PFSK-1 (cell line): ENCODE results near the gene HOTAIR.

Source experiments
- FOXP2 ChIP-seq: optimal IDR thresholded peaks from 2 replicates; pipeline ENCODE3; 2011; ENCODE audit warnings: borderline replicate concordance, control low read depth, inconsistent platforms; ENCODE audit not compliant: insufficient read depth; ENCODE audit errors: extremely low read length, extremely low read depth
- POLR2AphosphoS5 ChIP-seq: IDR thresholded peaks from 2 replicates; pipeline ENCODE4 v1.6.1; 2012; ENCODE audit warnings: low read depth, mild to moderate bottlenecking, control low read depth, low read length, moderate library complexity
- SIN3A ChIP-seq: IDR thresholded peaks from 2 replicates; pipeline ENCODE4 v1.6.1; 2012; ENCODE audit warnings: mild to moderate bottlenecking, low read length, moderate library complexity, borderline replicate concordance; ENCODE audit not compliant: insufficient read depth
- TAF1 ChIP-seq: IDR thresholded peaks from 2 replicates; pipeline ENCODE4 v1.6.1; 2012; ENCODE audit warnings: low read length, control low read depth, borderline replicate concordance; ENCODE audit not compliant: insufficient read depth
- TF ChIP-seq, protein P1 (sequence below), 2 experiments: IDR thresholded peaks; 2 replicates each; pipeline versions ENCODE4 v1.6.1 to v1.8.0; 2011 to 2012; ENCODE audit warnings: low read depth in 2 of 2, low read length in 2 of 2, control low read depth in 1 of 2, inconsistent platforms in 1 of 2, mild to moderate bottlenecking in 1 of 2, moderate library complexity in 1 of 2; ENCODE audit not compliant: insufficient read depth in 1 of 2

The HOTAIR gene

DNA sequence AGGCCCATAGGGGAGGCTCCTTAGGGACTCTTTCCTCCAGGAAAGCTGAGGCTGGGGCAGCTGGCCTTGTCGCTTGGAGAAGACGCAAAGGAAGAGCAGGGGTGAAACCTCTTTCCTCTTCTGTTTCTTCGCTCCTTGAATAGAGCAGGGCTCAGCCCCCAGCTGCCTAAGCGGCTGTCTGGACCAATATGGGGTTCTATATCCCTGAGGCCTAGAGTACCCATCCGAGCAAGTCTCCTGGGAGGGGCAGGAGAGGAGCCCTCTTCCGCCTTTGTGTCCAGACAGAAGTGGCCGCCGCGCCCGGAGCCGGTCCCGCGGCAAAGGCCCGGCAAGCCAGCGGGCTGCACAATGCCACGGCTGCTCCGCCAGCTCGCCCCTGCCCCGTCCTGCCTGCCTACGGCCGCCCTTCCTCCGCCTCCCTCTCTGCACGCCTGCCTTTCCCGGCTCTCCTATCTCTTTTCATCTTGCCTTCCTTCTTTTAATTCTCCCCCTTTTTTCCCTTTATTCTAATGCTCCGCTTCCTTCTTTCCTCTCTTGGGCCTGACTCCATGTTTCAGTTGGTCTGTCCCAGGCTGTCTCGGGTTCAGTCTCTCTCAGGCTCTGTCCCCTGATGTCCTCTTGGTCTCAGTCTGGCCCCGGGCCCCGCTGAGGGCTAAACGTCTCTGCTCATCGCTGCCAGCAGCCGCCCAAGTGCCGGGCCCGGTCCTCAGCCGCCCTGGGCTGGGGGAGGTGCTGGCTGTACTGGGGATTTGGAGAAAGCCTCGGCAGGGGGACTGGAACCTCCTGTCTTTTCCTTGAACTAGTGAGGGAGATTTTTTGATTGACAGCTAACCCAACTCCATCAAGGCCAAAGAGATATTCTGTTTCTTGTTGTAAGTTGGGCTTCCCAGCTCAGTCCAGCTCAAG lies 22.7 kb upstream of the HOTAIR start:
- TF ChIP-seq TAF1 (no peak), SIN3A (no peak), POLR2AphosphoS5 (no peak), FOXP2 (no peak)
- TF ChIP-seq, protein P1, sequence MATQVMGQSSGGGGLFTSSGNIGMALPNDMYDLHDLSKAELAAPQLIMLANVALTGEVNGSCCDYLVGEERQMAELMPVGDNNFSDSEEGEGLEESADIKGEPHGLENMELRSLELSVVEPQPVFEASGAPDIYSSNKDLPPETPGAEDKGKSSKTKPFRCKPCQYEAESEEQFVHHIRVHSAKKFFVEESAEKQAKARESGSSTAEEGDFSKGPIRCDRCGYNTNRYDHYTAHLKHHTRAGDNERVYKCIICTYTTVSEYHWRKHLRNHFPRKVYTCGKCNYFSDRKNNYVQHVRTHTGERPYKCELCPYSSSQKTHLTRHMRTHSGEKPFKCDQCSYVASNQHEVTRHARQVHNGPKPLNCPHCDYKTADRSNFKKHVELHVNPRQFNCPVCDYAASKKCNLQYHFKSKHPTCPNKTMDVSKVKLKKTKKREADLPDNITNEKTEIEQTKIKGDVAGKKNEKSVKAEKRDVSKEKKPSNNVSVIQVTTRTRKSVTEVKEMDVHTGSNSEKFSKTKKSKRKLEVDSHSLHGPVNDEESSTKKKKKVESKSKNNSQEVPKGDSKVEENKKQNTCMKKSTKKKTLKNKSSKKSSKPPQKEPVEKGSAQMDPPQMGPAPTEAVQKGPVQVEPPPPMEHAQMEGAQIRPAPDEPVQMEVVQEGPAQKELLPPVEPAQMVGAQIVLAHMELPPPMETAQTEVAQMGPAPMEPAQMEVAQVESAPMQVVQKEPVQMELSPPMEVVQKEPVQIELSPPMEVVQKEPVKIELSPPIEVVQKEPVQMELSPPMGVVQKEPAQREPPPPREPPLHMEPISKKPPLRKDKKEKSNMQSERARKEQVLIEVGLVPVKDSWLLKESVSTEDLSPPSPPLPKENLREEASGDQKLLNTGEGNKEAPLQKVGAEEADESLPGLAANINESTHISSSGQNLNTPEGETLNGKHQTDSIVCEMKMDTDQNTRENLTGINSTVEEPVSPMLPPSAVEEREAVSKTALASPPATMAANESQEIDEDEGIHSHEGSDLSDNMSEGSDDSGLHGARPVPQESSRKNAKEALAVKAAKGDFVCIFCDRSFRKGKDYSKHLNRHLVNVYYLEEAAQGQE (IDR thresholded peaks at IDR 0.05; ENCODE audit: insufficient read depth in 1 of 2, low read depth in 2 of 2, low read length in 2 of 2): no peak

DNA sequence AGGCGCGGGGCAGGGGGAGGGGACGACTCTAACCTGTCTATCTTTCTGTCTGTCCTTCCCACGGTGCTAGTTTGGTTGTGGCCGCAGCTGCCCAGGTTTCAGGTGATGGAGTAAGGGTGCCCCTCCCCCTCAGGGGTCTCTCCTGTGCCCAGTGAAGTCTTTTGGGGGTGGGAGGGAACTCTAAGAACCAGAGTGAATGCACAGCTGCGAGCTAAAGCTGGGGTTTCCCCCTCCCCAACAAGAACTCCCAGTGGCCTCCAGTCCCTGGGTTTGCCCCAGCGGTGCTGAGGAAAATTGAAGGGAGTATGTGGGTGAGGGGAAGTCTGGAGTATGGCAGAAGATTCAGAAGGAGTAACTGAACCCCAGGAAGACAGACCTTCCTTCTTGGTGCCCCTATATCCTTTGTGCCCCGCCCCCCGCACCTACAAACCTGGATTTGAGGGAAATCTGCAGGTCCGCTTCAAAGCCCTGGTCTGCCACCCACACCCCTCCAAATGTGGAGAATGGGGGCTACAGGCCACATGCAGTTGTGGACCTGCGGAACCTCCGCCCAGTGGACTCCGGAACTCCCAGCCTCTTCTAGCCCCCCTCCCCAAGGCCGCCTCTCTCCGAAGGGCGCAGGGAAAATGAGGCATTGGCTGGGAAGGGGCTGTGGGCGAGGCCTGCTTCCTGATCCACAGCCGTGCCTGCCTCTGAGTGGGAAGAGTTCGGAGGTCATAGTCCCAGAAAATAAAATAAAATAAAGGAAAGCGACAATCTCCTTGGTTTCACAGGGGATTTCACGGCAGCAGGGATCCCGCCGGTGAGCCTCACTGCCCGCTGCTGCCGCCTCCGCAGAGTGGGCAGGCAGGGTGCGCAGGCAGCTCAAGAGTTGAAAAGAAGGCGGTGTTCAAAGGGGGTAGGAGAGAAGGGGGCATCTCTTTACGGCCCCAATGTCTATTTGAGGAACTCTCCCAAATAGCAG lies 21.8 kb upstream of the HOTAIR start:
- TF ChIP-seq POLR2AphosphoS5 (no peak), FOXP2 (no peak), SIN3A (no peak), TAF1 (no peak)
- TF ChIP-seq, protein P1 (IDR thresholded peaks at IDR 0.05; ENCODE audit: insufficient read depth in 1 of 2, low read depth in 2 of 2, low read length in 2 of 2): no peak

DNA sequence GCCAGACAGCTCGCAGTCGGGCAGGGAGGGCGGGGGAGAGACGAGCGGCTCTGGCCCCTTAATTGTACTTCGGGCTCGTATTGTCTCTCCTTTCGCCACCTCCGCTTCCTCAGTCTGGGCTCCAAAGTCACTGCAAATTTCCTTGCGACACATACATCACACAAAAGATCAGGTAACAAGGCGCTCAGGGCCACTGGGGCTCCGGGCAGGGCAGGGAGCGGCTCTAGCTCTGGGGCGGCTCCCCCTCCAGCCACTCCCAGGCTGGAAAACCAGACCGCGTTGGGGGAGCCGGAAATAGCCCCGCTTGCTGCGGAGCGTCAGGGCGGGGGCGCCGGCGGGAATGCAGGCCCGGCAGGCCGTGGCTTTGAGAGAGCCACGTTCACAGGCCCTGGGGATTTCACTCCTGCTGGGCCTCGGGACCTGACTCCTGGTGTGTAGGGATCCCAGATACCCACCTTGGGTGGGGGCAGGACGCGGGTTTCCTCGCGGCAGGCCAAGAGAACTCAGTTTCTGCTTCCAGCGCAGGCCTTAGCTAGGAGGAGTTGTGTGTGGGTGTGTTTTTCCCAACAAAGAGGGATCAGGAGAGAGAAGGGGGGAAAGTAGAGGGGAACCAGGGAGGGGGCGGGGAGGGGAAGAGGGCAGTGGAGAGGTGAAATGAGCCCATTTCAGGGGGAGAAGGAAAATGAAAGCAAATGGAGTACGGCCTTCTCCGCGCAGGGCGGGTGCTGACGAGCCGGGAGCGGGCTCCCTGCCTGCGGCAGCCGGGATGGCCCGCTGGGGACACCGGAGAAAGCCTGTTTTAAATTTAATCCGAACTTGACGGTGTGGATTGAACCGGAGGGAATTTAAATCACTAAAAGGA lies 20.9 kb upstream of the HOTAIR start:
- TF ChIP-seq POLR2AphosphoS5 (no peak), FOXP2 (no peak), TAF1 (no peak), SIN3A (no peak)
- TF ChIP-seq, protein P1 (IDR thresholded peaks at IDR 0.05; ENCODE audit: insufficient read depth in 1 of 2, low read depth in 2 of 2, low read length in 2 of 2): no peak

DNA sequence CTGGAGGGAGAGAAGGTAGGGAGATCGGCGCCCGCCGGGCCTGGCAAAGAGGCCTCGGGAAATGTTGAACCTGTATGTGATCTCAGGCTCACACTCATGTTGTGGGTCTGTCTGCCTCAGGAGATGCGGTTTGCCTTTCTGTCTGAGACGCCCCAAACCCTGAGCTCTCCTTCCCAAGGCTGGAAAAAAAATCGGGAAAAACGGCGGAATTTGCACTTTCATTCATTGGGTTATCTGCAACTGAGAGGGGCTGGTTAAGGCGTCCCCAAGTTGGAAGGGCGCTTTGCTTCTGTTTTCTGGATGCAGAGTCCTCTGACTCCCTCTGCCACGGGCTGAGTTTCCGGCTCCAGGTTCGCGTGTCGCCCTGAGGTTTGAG lies 20.2 kb upstream of the HOTAIR start:
- TF ChIP-seq FOXP2 (no peak), TAF1 (no peak), SIN3A (no peak), POLR2AphosphoS5 (no peak)
- TF ChIP-seq, protein P1 (IDR thresholded peaks at IDR 0.05; ENCODE audit: insufficient read depth in 1 of 2, low read depth in 2 of 2, low read length in 2 of 2): no peak
